OCI-LY7 (cell line): ENCODE data around the gene PGLYRP2.

ENCODE experiments used
- CTCF ChIP-seq: fragments of 200-600 bp; sonication (generic); conservative IDR thresholded peaks from 2 replicates; pipeline ENCODE4 v1.5.1; 2014; ENCODE audit warnings: mild to moderate bottlenecking, antibody characterized with exemption, low read length, moderate library complexity, mixed read lengths
- EZH2phosphoT487 ChIP-seq: fragments of 200-600 bp; sonication (generic); IDR thresholded peaks from 2 replicates; pipeline ENCODE4 v1.6.1; 2018; ENCODE audit warnings: low read depth, borderline replicate concordance, mild to moderate bottlenecking, mixed run types, antibody characterized with exemption, low read length, moderate library complexity, mixed read lengths

DNA sequence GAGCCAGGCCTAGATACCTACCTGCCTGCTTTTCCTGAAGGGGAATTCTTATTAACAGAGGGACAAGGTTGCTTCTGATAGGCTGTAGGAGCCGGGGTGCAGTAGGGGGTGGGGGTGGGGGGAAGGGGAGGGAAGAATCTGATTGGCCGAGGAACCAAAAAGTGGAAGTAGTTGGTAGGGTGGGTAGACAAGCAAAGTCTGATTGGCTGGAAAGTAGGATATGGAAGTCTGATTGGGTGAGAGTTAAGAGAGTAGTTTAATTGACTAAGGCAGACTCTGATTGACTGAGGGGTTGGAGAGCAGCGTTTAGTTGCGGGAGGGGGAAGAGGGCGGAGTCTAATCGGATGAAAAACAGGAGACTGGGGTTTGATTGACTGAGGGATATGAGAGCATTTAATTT, 19.6 kb upstream of the PGLYRP2 start:
- TF ChIP-seq CTCF: no peak
- no peak for TF ChIP-seq EZH2phosphoT487
